Activated CD4-positive, alpha-beta T cell treated with anti-CD3 and anti-CD28 coated beads, Interleukin-2, Interleukin-6, amounts not matched to agents 100 ng/mL and 50 ng/mL, durations not matched to agents 16 hours and 8 hours (primary cell): Measurements from ENCODE around the gene OVOL3.

Source experiments
- DNase-seq: peaks from one replicate; pipeline ENCODE4 v3.0.0-alpha.2; 2020

The OVOL3 gene

DNA sequence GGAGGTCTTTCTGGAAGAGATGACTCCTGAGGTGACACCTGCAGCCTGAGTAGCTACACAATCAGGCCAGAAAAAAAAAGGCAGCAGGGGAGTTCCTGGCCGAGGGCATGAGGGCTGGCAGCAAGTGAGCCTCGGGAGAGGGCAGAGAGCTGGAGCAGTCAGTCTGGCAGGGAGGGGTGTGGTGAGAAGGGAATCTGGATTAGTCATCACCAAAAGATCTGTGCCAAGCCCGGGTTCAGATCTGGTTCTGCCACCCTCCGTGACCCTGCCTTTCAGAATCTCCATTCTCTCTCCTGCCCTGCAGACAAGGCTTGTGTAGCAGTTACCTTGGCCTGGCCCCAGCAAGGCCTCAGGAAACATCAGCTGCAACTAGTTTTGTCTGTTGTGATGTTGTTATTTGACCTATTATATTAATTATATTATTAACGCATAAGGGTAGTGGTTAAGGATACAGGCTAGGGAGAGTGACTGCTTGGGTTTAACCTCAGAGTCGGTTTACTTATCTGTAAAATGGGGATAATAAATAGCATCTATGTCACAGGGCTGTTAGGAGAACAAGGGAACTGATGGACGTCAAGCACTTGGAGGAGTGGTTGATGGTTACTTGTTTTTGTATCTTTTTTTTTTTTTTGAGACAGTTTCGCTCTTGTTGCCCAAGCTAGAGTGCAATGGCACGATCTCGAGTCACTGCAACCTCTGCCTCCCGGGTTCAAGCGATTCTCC lies 26.2 kb downstream of the OVOL3 start:
- peak; percentile 41 for DNase-seq

DNA sequence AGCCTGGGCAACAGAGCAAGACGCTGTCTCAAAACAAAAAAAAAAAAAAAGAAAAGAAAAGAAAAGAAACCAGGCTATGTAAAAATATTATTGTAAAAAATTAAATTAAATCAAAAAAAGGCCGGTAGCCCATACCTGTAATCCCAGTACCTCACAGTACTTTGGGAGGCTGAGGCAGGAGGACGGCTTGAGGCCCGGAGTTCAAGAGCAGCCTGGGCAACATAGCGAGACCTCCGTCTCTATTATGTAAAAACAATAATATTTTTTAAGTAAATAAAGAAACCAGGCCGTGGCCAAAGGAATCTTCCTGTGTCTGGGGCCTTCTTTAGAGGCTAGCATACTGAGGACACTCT lies 28.2 kb downstream of the OVOL3 start:
- DNase-seq: no peak

DNA sequence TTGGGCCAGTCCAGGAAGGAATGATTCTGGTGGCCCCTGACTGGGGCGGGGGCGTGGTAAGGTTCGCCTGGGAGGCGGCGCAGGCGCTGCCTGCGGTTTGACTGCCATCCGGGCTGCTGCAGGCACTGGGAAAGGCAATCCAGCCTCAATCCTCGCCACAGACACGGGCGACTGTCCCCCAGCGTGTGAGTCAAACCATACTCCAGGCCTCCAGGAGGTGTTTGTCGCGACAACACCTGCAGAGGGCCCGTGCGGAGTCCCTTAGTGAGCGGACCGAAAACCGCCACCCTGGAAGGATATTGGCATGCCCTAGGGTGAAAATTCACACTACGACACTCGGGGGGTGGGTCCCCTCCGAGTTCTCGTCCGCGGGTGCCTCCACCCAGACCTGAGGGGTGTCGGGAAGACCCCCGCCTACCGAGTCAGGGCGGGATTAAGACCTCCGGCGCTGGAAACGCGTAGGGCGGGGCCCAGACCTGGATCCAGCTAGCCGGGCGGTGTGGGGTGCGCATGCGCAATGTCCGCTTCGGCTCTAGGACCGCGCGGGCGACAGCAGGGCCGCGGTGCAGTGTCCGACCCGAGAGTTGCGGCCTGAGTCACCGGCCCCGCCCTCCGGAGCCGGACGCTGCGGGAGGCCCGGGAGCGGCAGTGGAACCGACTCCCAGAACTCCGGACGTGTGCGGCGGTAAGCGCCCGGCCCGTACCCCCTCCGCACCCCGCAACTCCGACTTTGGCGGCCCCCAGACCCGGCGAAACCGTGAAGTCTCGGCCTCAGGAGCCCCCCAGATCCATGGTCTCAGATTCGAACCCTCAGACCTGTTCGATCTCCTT lies 28.7 kb downstream of the OVOL3 start, which contains the start of gene CAPNS1:
Gene CAPNS1, plus strand, starts transcription at position 594 of the 831 bp plus-strand sequence. CDS start 946 bp downstream, outside the sequence.
- peak; percentile 97 for DNase-seq

- peak; percentile 67 for DNase-seq
Observed at GRCh38 chr19:36140304-36141038, 29.5 kb downstream of the OVOL3 start.

DNA sequence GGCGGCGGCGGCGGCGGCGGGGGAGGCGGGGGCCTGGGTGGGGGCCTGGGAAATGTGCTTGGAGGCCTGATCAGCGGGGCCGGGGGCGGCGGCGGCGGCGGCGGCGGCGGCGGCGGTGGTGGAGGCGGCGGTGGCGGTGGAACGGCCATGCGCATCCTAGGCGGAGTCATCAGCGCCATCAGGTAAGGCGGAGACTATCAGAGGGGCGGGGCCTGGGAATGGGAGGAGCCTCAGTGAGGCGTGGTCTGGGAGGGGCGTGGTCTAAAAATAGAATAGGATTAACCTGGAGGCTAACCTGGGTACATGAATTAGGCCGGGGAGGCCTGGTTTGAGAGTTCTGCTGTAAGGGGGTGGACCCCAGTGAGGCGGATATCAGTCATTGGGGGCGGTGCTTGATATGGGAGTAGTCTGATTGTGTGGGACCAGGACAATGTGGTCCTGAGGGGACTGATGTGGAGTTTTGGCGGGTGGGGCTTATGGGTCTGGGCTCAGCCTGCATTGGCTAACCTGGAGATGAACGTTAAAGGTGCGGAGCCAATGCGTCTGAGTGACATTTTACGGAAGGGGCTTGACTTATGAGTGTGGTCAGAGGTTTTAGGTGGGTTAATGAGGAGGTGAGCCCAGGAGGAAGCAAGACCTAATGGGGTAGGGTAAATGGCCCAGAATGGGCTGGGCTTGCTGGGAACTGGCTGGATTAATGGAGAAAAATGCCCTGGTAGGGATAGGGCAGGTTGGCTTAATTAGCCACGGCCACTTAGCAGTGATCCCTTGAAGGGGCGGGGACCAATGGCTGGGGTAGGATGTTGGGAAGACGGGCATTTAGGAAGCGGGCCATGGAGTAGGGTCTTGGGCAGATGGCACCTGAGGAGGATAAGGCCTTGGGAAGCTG lies 30.3 kb downstream of the OVOL3 start:
- peak; percentile 95 for DNase-seq

DNA sequence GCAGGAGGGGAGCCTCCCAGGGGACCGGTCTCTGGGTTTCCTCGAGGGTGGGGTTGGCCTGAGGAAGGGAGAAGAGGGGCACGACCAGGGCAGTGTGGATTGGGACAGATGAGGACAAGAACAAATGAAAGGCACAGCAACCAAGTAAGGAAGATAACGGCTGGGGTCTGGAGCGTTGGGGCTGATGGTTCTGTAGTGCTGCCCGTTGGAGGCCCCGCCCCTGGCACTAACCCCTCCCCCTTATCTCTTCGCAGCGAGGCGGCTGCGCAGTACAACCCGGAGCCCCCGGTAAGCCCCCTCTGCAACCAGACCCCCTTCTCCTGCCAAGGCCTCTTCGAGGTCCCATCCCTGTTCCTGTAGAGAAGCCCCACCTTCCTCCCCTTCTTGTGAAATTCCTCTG lies 31.1 kb downstream of the OVOL3 start:
- no peak for DNase-seq

DNA sequence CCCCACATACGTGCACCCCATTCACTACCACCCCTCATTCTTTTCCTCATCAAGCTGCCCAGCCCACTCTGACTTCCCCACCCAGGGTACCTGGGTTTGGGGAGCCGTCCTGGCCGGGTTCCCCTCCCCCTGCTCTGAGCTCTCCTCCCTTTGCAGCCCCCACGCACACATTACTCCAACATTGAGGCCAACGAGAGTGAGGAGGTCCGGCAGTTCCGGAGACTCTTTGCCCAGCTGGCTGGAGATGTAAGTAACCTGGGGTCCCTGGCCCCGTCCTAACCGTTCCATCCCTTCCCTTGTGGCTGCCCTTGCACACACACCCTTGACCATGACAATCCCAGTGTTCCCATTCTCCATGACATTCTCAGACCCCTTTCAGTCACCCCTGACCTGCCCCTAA lies 31.6 kb downstream of the OVOL3 start:
- no peak for DNase-seq

DNA sequence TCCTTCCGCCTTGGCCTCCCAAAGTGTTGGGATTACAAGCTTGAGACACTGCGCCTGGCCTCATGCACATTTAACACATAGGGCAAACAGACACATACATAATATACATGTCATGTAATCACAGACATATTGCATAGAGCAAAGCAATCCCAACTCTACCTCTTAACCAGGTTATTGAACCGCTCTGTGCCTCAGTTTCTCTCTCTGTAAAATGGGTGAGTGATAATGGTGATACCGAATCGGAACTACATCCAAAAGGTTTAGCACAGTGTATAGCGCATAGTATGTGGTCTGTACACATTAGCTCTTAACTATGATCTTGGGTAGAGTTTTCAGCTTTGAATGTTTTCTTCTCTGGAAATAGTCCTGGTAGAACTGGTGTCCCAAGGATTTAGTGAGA lies 33.7 kb downstream of the OVOL3 start:
- DNase-seq: no peak

DNA sequence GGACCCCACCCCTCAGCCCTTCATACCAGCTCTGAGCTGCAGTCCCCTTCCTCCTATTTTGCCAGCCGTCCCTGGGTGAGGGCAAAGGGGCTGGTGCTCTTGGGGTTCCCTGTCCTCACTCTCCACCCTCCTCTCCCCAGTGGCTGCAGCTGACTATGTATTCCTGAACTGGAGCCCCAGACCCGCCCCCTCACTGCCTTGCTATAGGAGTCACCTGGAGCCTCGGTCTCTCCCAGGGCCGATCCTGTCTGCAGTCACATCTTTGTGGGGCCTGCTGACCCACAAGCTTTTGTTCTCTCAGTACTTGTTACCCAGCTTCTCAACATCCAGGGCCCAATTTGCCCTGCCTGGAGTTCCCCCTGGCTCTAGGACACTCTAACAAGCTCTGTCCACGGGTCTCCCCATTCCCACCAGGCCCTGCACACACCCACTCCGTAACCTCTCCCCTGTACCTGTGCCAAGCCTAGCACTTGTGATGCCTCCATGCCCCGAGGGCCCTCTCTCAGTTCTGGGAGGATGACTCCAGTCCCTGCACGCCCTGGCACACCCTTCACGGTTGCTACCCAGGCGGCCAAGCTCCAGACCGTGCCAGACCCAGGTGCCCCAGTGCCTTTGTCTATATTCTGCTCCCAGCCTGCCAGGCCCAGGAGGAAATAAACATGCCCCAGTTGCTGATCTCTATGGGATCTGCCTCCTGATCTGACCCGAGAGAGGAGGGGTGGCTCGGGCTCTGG lies 38.9 kb downstream of the OVOL3 start:
- no peak for DNase-seq

DNA sequence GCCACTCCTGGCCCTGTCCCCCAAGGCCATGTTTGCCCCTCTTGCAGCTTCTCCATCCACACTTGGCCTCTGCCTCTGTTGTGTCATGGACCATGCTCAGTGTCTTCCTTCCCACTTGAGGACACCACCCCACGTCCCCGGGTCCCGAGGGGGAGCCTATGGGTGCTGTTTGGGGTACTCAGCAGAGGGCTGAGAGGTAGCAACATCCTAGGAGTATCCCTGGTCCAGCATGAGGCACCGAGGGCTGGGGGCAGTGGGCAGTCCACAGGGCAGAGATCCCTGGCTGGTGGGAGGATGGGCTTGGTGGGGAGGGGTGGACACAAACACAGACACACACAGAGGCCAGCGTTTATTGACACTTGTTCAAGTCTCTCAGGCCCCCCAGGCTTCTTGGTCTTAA lies 39.6 kb downstream of the OVOL3 start:
- no peak for DNase-seq

GRCh38 chr19:36151144-36152018 lies 40.4 kb downstream of the OVOL3 start:
- no peak for DNase-seq

DNA sequence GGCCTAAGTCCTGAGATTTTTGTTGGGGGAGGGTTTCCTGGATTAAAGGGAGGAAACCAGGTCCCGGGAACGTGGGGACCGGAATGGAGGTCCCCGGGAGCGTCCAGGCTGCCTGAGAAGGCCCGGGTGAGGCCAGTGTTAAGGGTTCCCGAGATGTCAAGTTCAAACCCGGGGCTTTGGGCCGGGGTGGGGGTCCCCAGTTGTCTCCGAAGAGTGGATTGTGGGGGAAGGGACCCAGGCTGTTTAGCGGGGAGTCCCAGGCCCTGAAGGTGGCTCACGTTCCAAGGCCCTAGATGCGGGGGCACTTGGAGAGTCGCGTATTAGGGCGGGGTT lies 41.0 kb downstream of the OVOL3 start:
- DNase-seq: no peak

DNA sequence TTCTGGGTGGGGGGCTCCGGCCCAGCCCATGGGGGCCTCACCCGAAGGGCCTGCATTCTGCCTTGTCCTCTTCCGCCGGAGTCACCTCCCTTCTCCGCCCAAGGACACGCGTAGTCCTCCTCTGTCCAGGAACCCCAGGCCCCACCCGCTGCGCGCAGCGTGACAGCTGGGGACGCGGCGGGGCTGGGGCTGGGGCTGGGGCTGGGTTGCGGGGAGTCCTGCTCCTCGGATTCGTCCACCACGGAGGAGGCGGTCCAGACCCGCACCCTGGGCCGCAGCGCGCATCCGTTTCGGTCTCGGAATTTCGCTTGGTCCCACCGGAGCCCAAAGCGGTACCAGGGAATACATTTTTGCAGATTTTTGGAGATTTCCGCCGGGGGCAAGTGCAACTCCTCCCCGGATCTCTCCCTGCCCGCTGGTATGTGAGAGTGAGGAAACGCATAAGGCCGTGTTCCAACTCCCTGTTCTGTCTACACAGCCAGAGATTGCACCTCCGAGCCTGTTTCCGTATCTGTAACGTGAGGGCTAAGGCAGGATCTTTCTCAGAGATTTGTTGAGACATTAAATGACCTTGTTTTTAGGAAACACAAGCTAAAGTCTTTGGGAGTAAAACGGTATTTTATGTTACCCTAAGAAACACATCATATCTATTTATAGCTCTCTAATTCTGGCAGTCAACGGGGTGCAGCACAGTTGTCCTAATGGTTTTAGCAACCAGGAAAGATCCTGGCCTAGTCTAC lies 41.6 kb downstream of the OVOL3 start, which contains the start of gene COX7A1:
Gene COX7A1, minus strand, starts transcription at position 96 of the 740 bp plus-strand sequence. Its CDS starts 40 bp downstream, at position 56.
- DNase-seq: no peak

GRCh38 chr19:36153126-36153525 lies 42.2 kb downstream of the OVOL3 start:
- no peak for DNase-seq

DNA sequence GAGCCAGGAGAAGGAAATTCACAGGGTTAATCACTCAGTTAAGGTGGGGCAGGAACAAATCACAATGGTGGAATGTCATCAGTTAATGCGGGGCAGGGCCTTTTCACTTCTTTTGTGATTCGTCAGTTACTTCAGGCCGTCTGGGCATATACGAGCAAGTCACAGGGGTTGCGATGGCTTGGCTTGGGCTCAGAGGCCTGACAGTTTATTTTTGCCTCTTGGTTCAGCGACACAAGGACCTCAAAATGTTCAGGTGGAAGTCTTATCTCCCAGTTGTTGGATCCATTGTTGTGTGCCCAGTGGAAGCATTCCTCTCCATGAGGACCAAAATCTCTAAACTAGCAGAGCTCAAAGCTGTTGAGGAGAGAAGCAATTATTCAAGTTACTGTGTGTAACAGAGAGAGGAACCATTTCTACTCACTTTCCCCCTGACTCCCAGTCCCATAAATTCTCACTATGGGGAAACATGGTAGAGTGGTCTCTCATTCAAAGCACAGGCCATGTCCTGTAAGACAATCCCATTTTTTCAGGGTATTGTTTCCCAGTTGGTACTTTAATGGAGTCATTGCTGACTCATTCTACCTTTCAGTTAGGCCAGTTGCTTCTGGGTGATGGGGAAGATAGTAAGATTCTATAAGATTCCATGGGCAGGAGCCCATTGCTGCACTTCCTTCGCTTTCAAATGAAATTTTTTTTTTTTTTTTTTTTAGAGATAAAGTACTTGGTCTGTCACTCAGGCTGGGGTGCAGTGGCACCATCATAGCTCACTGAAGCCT lies 50.1 kb downstream of the OVOL3 start:
- no peak for DNase-seq
